ENCODE data around the gene TNNT2. TPM values are rescaled to one million over a fixed set of nuclear protein-coding genes. Genes with fewer than 3 reads are reported as not detected.

TNNT2 gene
- total and polyA plus RNA-seq, 2 of the 8 experiments (the other 6 are each of a cell fraction or from before 2014, with no cell fraction given) = 3.1 to 21.0 TPM

- Histone ChIP-seq H3K27me3 (replicated peaks in 1 of 4; ENCODE audit: control insufficient read depth in 3 of 4, extremely low read depth in 1 of 4, insufficient read depth in 3 of 4, low read length in 3 of 4) (no peaks in the 10 kb centered on the region; a peak in 1 of 7 replicates), H3K18ac (ENCODE audit: extremely low read depth, low read length) (no peak overlapping the region), H3K23ac (ENCODE audit: insufficient read length) (no peak overlapping the region), H2BK15ac (ENCODE audit: low read length) (no peak overlapping the region; the same call in 1 of the 2 replicates), H3K4me1 (replicated peaks in 1 of 4; ENCODE audit: control insufficient read depth in 3 of 4, insufficient read depth in 4 of 4, low read length in 3 of 4) (no peaks in the 10 kb centered on the region; a peak in 1 of 7 replicates), H4K8ac (ENCODE audit: extremely low read depth, insufficient read depth, low read length) (no peak overlapping the region), H3K4me3 (ENCODE audit: extremely low read depth in 1 of 4, insufficient read depth in 2 of 4, low read depth in 3 of 4, low read length in 4 of 4) (no peak overlapping the region), H4K91ac (replicated peaks; ENCODE audit: insufficient read length, low read length) (no peak overlapping the region), H3K4me2 (ENCODE audit: insufficient read depth in 1 of 2, low read depth in 2 of 2, low read length in 2 of 2) (no peak overlapping the region), H3K27ac (ENCODE audit: low read depth, low read length) (no peak overlapping the region), H2BK120ac (replicated peaks; ENCODE audit: low read depth, low read length) (no peak overlapping the region), H3K4ac (replicated peaks; ENCODE audit: insufficient read length, low read depth, low read length) (no peak overlapping the region), H2BK5ac (ENCODE audit: low read depth, low read length) (no peak overlapping the region), H3K9me3 (ENCODE audit: insufficient read depth in 2 of 2, low read depth in 1 of 2, low read length in 1 of 2) (no peaks in the 10 kb centered on the region), H2AFZ (ENCODE audit: low read length) (no peak overlapping the region), H3K36me3 (ENCODE audit: control insufficient read depth in 2 of 4, insufficient read depth in 4 of 4, low read length in 3 of 4) (no peaks in the 10 kb centered on the region), H3K79me2 (ENCODE audit: control insufficient read depth in 1 of 2, insufficient read depth in 2 of 2, low read length in 2 of 2) (no peaks in the 10 kb centered on the region), H3K56ac (replicated peaks; ENCODE audit: insufficient read length, low read depth, low read length) (no peak overlapping the region), H3K79me1 (ENCODE audit: low read depth, low read length) (no peaks in the 10 kb centered on the region), H3K23me2 (ENCODE audit: low read depth, low read length) (no peaks in the 10 kb centered on the region), H3K14ac (ENCODE audit: insufficient read length) (no peak overlapping the region), H2AK5ac (ENCODE audit: low read depth, low read length) (no peak overlapping the region), H3K9ac (replicated peaks in 1 of 4; ENCODE audit: extremely low read depth in 1 of 4, low read depth in 3 of 4, low read length in 3 of 4) (no peak overlapping the region), H4K5ac (ENCODE audit: insufficient read length, low read depth, low read length) (no peak overlapping the region), H4K20me1 (replicated peaks in 1 of 2; ENCODE audit: control insufficient read depth in 1 of 2, insufficient read depth in 2 of 2, low read length in 2 of 2) (no peaks in the 10 kb centered on the region), H2BK12ac (ENCODE audit: low read depth, low read length) (no peak overlapping the region), H2BK20ac (ENCODE audit: low read length) (no peak overlapping the region)
- DNase-seq (ENCODE audit: low read depth in 1 of 2, low spot score in 2 of 2) (no peak), FAIRE-seq (no peak)
- WGBS, 2 experiments (ENCODE audit: extremely low coverage in 1 of 2, insufficient coverage in 1 of 2, insufficient read length in 1 of 2, insufficient replicate concordance in 2 of 2, low coverage in 1 of 2, low lambda C conversion rate in 2 of 2, missing lambda C conversion rate in 1 of 2) = 80% methylated on average over 7 of the region's 7 CpGs; no CpG with 5 or more reads in 1 of the 2 experiments
- ChIA-PET POLR2A (ENCODE audit: partially characterized antibody) (no interaction called here), CTCF (ENCODE audit: partially characterized antibody) (interaction anchor here (0.7 to 3.6 kb wide), 8 partner anchors 10 to 76 kb away, joined by 3 to 47 read pairs (median 3); no protein-coding TSS in a partner anchor)
- TF ChIP-seq BCL11A (IDR thresholded peaks at IDR 0.05; ENCODE audit: low read depth in 2 of 2, low read length in 2 of 2) (no peak), JUN (IDR thresholded peaks at IDR 0.05; ENCODE audit: low read depth, low read length) (no peak), RNF2 (IDR thresholded peaks at IDR 0.05; ENCODE audit: borderline replicate concordance, low read depth, low read length, missing control alignments, poor library complexity, severe bottlenecking) (no peak), TBP (IDR thresholded peaks at IDR 0.05; ENCODE audit: low read depth, low read length) (no peak), SP1 (IDR thresholded peaks at IDR 0.05; ENCODE audit: low read depth, low read length) (no peak), CTBP2 (IDR thresholded peaks at IDR 0.05; ENCODE audit: borderline replicate concordance, insufficient read depth, insufficient read length, low read length) (no peak), CBX8 (IDR thresholded peaks at IDR 0.05; ENCODE audit: borderline replicate concordance, low read depth, low read length) (no peak)
- TF ChIP-seq, protein P1, sequence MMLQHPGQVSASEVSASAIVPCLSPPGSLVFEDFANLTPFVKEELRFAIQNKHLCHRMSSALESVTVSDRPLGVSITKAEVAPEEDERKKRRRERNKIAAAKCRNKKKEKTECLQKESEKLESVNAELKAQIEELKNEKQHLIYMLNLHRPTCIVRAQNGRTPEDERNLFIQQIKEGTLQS (IDR thresholded peaks at IDR 0.05; ENCODE audit: insufficient read depth, low read depth, low read length) = no peak
These were observed 46.3 kb downstream of the TNNT2 start for GRCh38 chr1:201331166-201331565.

All from H1 (cell line).